ENCODE data around the gene PRSS56.

DNA sequence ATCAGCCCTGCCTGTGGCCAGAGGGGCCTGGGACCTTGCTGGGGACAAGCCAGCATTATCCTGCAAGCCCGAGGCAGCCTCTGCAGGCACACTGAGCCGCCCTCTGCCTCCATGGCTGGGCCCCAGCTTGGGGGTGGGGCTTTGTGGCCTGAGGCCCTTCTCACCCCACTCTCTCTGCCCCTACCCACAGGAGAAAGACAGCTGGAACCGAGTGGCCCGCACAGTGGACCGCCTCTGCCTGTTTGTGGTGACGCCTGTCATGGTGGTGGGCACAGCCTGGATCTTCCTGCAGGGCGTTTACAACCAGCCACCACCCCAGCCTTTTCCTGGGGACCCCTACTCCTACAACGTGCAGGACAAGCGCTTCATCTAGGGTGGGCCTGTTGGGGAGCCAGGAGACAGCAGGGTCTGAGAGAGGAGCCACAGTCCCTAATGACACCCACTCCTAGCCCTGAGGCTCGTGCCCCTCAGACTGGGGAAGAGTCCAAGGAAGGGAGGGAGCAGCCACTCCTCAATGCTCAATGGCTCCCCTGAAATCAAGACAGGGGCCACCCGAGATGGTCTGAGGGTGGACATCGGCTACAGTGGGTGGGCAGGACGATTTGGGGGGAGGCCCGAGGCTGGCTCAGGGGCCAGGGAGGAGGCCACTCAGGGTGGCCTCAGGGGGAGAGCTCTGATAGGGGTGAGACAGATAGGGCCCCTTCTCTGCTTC is 14.9 kb downstream of the PRSS56 start:
- no peak for TF ChIP-seq KDM5B (CRISPR knock-in tag; IDR thresholded peaks at IDR 0.05; ENCODE audit: borderline replicate concordance)
- no peak for TF ChIP-seq ZNF672 (CRISPR knock-in tag; IDR thresholded peaks at IDR 0.05)
- no peak for TF ChIP-seq NFKBIZ (CRISPR knock-in tag; IDR thresholded peaks at IDR 0.05)
- TF ChIP-seq AHDC1 (CRISPR knock-in tag; IDR thresholded peaks at IDR 0.05; ENCODE audit: borderline replicate concordance): no peak

Measured in HepG2 (cell line).